HG03575 (cell line): ENCODE measurements around the gene SAMD8.
"Not testable (repeated sequence)": the region's sequence is repeated elsewhere in the genome, so short reads cannot be mapped to it uniquely, and the experiment has no call there.

Source experiments
- ATAC-seq: cut with Tn5 transposase; IDR thresholded peaks from one replicate; pipeline ENCODE4 v1.9.1; 2021; ENCODE audit not compliant: unreplicated experiment, insufficient number of reproducible peaks, low FRiP score; ENCODE audit errors: extremely low read depth

SAMD8 gene

GRCh38 chr10:75104842-75105241 is 6.6 kb upstream of the SAMD8 start:
- no peak for ATAC-seq

- ATAC-seq = no peak
These were observed 5.8 kb upstream of the SAMD8 start for GRCh38 chr10:75105576-75106197.

- ATAC-seq = no peak
These were observed 5.2 kb upstream of the SAMD8 start for GRCh38 chr10:75106242-75106641.

GRCh38 chr10:75106891-75107290 is 4.6 kb upstream of the SAMD8 start:
- not testable (repeated sequence) for ATAC-seq

GRCh38 chr10:75107756-75108683 is 3.4 kb upstream of the SAMD8 start:
- no peak for ATAC-seq

- ATAC-seq = no peak
These were observed 2.6 kb upstream of the SAMD8 start for GRCh38 chr10:75108684-75109458.

GRCh38 chr10:75109459-75109778 is 2.0 kb upstream of the SAMD8 start:
- no peak for ATAC-seq

GRCh38 chr10:75110006-75110632 is 1.3 kb upstream of the SAMD8 start:
- ATAC-seq = no peak

- no peak for ATAC-seq
These were observed 637 bp downstream of the SAMD8 start for GRCh38 chr10:75111907-75112679.

- no peak for ATAC-seq
These were observed 3.7 kb downstream of the SAMD8 start for GRCh38 chr10:75115137-75115536.

GRCh38 chr10:75116941-75117775 is 5.7 kb downstream of the SAMD8 start:
- ATAC-seq = not testable (repeated sequence)

- no peak for ATAC-seq
These were observed 6.5 kb downstream of the SAMD8 start for GRCh38 chr10:75117995-75118394.

- ATAC-seq = not testable (repeated sequence)
These were observed 8.1 kb downstream of the SAMD8 start for GRCh38 chr10:75119444-75120066.

GRCh38 chr10:75121322-75121721 is 9.9 kb downstream of the SAMD8 start:
- ATAC-seq = no peak

- ATAC-seq = no peak
These were observed 11.0 kb downstream of the SAMD8 start for GRCh38 chr10:75122505-75122904.

- no peak for ATAC-seq
These were observed 11.7 kb downstream of the SAMD8 start for GRCh38 chr10:75123088-75123682.

GRCh38 chr10:75126277-75126676 is 14.8 kb downstream of the SAMD8 start:
- no peak for ATAC-seq
